Stimulated activated CD4-positive, alpha-beta T cell treated with anti-CD3 and anti-CD28 coated beads, TNF-alpha, amount 100 ng/mL, for 4 hours (primary cell): ENCODE data around the gene PAX2.
A peak's percentile ranks its signal among the peaks of the same experiment; 100 is the strongest.

Experiments used
- DNase-seq, 3 experiments: peaks; one replicate each; pipeline ENCODE4 v3.0.0-alpha.2; 2020; ENCODE audit warnings: low read depth in 3 of 3

The PAX2 gene

GRCh38 chr10:100739517-100740368 lies 5.6 kb upstream of the PAX2 start:
- no peak for DNase-seq

DNA sequence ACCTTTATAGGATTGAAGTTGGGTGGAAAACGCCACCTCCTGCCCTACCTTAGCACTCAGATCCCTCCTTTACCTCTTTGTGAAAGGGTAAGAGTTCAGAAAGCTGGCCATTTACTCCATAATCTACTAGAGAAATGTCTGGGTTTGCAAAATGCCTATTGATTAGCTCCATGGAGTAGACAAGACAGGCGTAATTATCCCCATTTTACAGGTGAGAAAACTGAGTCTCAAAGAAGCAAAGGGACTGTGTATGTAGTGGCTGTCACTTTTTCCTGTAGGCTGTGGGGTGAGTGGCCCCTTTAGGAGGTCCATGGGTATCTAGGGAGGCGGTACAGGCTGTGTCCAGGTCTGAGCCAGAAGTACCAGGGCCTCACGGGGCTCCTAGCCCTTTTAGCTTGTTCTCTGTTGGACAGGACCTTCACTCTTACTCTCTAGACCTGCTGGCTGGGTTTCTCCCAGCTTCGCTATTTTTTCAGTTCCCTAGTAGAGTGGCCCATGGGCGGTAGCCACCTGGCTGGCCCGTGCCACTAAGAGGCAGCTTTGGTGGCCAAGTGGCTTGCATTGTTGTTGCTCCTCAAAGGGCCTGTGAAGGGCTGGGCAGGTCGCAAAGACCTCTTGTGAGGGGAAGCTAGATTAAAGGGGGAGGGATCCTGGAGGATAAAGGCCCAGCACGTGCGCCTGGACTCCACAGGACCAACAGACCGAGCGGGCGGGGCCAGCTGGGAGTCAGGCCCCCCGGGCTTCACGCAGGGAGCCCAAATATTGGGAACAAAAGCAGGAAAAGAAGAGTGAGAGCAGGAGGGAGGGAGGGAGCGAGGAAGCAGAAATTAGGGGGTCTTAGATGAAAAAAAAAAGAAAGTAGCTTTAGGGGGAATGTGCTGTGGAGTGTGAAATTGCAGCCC lies 4.7 kb upstream of the PAX2 start:
- DNase-seq, result no peak

- DNase-seq, result no peak
These were observed 3.9 kb upstream of the PAX2 start for GRCh38 chr10:100741378-100742075.

GRCh38 chr10:100742076-100742771 lies 3.2 kb upstream of the PAX2 start:
- DNase-seq, result no peak

DNA sequence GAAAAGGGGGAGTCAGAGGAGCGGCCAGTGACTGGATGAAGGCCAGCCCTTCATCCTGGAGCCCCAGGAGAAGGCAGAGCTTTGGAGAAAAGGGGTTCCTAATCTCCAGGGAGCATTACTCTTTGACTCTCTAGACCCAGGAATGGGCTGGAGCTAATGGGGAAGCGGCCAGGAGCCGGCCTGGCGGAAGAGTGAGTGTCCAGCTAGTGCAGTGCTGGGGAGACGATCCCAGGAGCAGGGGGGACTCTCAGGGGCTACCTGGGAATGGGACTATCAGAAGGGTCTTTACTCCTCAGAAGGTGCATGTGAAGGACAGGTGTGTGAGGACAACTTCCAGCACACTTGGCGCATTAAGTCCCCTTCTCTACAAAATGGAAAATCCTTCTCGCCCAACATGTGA lies 2.4 kb upstream of the PAX2 start:
- no peak for DNase-seq

GRCh38 chr10:100743626-100744135 lies 1.7 kb upstream of the PAX2 start:
- DNase-seq, result peak in 1 of 3 experiments; percentile 13

- DNase-seq, result no peak
These were observed 1.0 kb upstream of the PAX2 start for GRCh38 chr10:100744136-100744986.

DNA sequence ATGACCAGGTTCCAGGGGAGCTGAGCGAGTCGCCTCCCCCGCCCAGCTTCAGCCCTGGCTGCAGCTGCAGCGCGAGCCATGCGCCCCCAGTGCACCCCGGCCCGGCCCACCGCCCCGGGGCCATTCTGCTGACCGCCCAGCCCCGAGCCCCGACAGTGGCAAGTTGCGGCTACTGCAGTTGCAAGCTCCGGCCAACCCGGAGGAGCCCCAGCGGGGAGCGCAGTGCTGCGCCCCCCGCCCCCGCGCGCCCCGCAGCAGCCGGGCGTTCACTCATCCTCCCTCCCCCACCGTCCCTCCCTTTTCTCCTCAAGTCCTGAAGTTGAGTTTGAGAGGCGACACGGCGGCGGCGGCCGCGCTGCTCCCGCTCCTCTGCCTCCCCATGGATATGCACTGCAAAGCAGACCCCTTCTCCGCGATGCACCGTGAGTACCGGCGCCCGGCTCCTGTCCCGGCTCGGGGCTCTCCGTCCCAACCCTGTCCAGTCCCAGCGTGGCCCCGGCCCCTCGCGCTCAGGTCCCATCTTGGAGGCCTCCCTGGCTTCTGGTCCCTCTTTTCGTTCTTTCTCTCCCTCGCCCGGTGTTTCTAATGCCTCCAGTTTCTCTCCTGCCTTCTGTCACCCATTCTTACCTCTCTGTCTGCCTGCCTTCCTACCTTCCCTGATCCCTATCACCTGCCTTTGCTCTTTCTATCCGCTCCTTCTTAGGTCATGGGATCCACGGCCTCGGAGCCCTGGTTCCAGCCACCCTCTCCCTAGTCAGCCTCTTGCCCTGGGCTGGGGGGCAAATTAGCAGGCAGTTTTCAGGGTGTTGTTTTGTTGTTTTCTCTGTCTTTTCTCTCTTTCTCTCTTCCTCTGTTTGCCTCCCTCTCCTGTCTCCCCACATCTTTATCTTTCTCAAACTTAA lies 751 bp downstream of the PAX2 start:
- DNase-seq, result no peak

DNA sequence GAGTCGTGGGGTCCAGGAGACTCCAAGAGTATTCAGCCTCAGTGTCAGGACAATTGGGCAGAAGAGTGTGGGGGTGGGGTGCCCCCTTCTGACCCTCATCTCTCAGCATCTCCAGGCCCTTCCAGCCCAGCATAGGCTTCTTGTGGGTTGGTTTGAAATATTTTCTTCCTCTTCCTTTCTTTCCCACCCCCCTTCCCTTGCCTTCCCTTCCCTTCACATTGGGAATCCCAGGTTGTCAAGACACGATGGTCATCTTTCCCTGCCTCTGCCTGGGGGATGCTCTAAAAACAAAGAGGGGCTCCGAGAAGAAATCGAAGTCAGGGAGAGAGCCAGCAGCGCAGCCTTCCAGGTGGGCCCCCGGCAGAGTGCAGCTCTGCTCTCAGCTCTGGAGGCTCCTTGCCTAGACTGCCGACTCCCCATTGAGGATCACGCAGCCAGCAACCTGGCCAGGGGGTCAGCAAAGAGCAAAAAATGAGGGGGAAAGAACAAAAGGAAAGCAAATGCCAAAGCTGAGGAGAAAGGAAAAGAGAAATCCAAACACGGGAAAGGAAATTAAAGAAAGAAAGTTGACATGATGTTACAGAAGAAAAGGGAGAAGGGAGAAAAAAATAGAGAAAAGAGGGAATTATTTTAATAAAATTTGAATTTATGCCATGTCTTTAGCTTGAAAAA lies 1.5 kb downstream of the PAX2 start:
- DNase-seq, result no peak

DNA sequence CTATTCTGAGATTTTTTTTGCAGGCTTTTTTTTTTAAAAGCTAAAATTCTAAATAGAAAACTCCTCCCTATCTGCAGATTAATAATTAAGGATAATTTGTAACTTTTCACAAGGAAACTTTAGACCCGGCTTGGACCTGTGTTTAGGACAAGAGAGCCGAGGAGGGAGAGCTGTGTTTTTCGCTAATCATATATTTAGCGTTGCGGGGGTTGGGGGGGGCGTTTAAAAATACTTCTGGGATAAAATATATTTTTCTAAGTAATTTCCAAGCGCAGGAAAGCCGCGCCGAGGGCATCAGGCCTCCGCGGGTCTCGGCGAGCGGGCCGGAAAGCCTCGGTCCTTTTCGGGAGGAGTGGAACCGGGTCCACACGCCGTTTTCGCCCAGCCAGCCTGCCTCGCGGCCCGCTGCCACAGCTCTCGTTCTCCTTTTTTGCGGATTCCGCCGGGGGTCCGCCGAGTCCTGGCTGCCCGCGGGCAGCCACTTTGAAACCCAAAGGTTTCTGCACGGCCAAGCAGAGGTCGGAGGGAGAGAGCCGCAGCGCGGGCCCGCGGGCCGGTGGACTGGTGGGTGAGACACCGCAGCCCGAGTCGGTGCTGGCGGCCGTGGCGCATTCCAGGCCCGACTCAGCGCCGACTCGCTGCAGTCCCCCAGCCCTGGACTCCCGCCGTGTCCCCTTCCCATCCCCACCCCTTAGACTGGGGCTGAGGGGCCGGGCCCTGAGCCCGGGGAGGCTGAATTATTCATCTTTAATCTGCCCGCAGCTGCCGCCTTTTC lies 2.3 kb downstream of the PAX2 start:
- DNase-seq, result no peak

- DNase-seq, result no peak
These were observed 3.1 kb downstream of the PAX2 start for GRCh38 chr10:100748231-100749058.

DNA sequence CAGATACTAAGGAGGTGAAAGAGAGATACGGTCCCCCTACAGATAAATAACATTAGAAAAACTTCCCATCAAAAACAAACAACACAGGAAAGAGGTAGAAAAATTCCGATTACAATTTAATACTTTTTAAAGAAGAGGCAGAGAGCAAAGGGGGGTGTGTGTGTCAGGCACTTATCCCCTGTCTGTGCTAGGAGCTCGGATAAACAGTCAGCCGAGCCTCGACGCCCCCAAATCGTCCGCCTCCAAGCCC lies 3.6 kb downstream of the PAX2 start:
- no peak for DNase-seq

- no peak for DNase-seq
These were observed 4.2 kb downstream of the PAX2 start for GRCh38 chr10:100749309-100750217.

DNA sequence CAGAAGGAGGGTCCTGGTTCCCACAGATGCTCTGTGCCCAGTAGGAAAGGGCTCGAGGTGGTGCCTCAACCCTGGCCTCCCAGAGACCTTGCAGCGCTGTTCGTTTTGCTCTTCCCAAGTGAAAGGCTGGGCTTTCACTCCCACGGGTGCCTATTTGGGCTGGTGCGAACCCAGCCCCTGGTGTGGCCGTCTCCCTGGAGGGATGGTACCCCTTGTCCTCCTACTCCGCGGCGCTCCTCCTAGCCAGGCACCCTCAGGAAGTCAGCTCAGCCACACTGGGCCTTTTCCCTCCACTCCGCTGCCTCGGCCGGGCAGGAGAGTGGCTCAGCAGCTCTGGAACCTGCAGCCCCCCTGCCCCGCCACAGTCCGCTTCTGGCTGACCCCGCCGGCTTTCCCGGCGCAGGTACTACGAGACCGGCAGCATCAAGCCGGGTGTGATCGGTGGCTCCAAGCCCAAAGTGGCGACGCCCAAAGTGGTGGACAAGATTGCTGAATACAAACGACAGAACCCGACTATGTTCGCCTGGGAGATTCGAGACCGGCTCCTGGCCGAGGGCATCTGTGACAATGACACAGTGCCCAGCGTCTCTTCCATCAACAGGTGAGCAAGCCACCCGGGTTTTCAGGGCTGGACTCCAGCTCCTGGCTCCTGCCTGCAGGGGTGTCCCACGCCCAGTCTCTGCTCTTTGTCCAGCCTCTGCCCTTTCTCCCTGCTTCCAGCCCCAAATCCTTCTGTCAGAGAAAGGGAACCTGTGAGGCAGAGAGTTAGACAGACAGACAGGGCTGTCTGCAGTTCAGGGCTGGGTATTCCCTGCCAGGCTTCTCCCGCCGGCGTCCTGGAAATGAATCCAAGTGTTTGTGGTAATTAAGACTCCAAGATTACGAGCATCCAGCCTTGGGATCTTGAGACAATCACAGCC lies 5.2 kb downstream of the PAX2 start:
- DNase-seq, result no peak

- no peak for DNase-seq
These were observed 6.0 kb downstream of the PAX2 start for GRCh38 chr10:100751211-100751933.
